OCI-LY1 (cell line): ENCODE data around the gene PLEKHM1.

Experiments used
- H2AFZ ChIP-seq: fragments of 200-600 bp; sonication (generic), shearing (Covaris generic); 2 replicates; pipeline ENCODE4 v1.6.0; 2014; ENCODE audit warnings: antibody characterized with exemption, mild to moderate bottlenecking, low read length
- H3F3A ChIP-seq: fragments of 200-600 bp; sonication (generic), shearing (Covaris generic); 2 replicates; pipeline ENCODE4 v1.6.0; 2014; ENCODE audit warnings: mild to moderate bottlenecking, antibody characterized with exemption, low read length, moderate library complexity; ENCODE audit not compliant: insufficient read depth
- H3K27ac ChIP-seq: fragments of 200-600 bp; sonication (generic); 2 replicates; pipeline ENCODE4 v1.5.1; 2014; ENCODE audit warnings: low read length, mixed run types, mild to moderate bottlenecking, low read depth; ENCODE audit not compliant: poor library complexity, severe bottlenecking
- H3K27me3 ChIP-seq: fragments of 200-600 bp; sonication (generic); 2 replicates; pipeline ENCODE4 v1.6.0; 2014; ENCODE audit warnings: antibody characterized with exemption, mild to moderate bottlenecking, low read length, moderate library complexity; ENCODE audit not compliant: insufficient read depth
- H3K36me3 ChIP-seq: fragments of 200-600 bp; sonication (generic); 2 replicates; pipeline ENCODE4 v1.6.1; 2014; ENCODE audit warnings: mild to moderate bottlenecking, antibody characterized with exemption, low read length, moderate library complexity, mixed read lengths; ENCODE audit not compliant: insufficient read depth
- H3K4me1 ChIP-seq: fragments of 200-600 bp; sonication (generic); 2 replicates; pipeline ENCODE4 v1.5.1; 2014; ENCODE audit warnings: mild to moderate bottlenecking, low read length, moderate library complexity; ENCODE audit not compliant: insufficient read depth, severe bottlenecking
- H3K4me2 ChIP-seq: fragments of 200-600 bp; sonication (generic), shearing (Covaris generic); 2 replicates; pipeline ENCODE4 v1.6.1; 2014; ENCODE audit warnings: low read length
- H3K4me3 ChIP-seq: fragments of 200-600 bp; sonication (generic); 2 replicates; pipeline ENCODE4 v1.5.1; 2014; ENCODE audit warnings: low read length, low read depth, mild to moderate bottlenecking, mixed read lengths; ENCODE audit not compliant: poor library complexity, severe bottlenecking
- H3K79me2 ChIP-seq: fragments of 200-600 bp; shearing (Covaris generic); 2 replicates; pipeline ENCODE4 v1.6.1; 2016; ENCODE audit warnings: mixed run types, low read length, mixed read lengths; ENCODE audit not compliant: insufficient read depth
- H3K9ac ChIP-seq: fragments of 200-600 bp; sonication (generic), shearing (Covaris generic); 2 replicates; pipeline ENCODE4 v1.6.1; 2014; ENCODE audit warnings: mild to moderate bottlenecking, low read length, mixed read lengths
- H3K9me2 ChIP-seq: fragments of 200-600 bp; sonication (generic), shearing (Covaris generic); 2 replicates; pipeline ENCODE4 v1.6.1; 2014; ENCODE audit warnings: low read depth, mild to moderate bottlenecking, low read length, mixed read lengths
- H3K9me3 ChIP-seq: fragments of 200-600 bp; shearing (Covaris generic); 2 replicates; pipeline ENCODE4 v1.6.1; 2014; ENCODE audit warnings: low read length, mixed read lengths
- H4K20me1 ChIP-seq: fragments of 200-600 bp; sonication (generic), shearing (Covaris generic); 2 replicates; pipeline ENCODE4 v1.6.0; 2016; ENCODE audit warnings: mild to moderate bottlenecking, low read length; ENCODE audit not compliant: insufficient read depth
- EZH2 ChIP-seq: fragments of 200-600 bp; sonication (generic), shearing (Covaris generic); IDR thresholded peaks from 2 replicates; pipeline ENCODE4 v1.8.0; 2017; ENCODE audit warnings: borderline replicate concordance, mixed run types, mild to moderate bottlenecking, antibody characterized with exemption, low read length, moderate library complexity, mixed read lengths
- TF ChIP-seq, protein P1 (sequence below): fragments of 200-600 bp; sonication (generic), shearing (Covaris generic); IDR thresholded peaks from 2 replicates; pipeline ENCODE4 v1.5.1; 2017; ENCODE audit warnings: mild to moderate bottlenecking, antibody characterized with exemption, low read length, moderate library complexity, mixed read lengths

PLEKHM1 gene

DNA sequence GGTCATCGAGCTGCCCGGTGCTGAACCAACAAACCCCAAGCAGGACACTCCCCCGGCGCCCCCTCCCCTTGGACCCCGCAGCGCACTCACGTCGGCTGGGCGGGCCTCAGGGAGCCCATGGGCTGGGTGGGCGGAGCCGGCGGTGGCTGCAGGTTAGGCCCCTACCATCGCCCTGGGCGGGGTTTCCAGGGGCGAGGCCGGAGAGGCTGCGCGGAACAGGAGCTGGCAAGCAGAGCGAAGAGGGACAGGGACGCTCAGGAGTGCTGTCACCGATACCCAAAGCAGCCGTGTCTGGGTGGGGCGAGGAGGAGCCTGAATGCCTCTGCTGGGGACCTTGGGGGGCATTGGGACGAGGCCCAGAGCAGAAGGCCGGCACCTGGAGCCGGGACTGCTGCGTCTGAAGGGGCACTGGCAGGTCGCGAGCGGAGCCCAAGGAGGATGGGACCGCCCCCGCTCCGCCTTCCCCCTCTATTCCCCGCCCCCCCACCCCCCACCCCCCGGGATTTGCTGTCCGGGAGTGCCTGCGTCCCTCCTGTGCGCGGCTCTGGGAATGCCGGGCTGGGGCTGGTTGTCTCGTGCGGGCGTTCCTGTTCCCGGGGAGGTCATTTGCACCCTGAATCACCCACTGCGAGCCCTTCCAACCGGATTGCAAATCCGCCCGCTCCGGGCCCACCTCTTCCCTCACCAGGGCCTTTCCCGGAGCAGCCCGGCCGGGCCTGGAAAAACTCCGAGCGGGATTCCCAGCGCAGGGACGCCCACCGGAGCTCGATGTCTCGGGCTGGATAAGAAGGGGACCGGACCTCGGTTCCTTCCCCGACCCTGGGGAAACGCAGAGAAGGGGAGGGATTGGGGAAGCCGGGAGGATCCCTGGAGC lies 58.8 kb downstream of the PLEKHM1 start:
- Histone ChIP-seq H2AFZ (no peak overlapping the region), H3K4me3 (peak overlapping the region; percentile 62), H3K4me2 (peak overlapping the region; percentile 96), H3K79me2 (no peaks in the 10 kb centered on the region), H3K4me1 (peaks cover 40% of the 10 kb centered on the region), H3K27me3 (no peaks in the 10 kb centered on the region), H3K27ac (no peak overlapping the region), H3K36me3 (peaks cover 10% of the 10 kb centered on the region; the same call in 1 of the 2 replicates), H4K20me1 (no peaks in the 10 kb centered on the region), H3F3A (0 out of 2 replicates have a peak, but pooled peaks cover 7% of the 10 kb centered on the region), H3K9me2 (no peaks in the 10 kb centered on the region), H3K9ac (peak overlapping the region; percentile 45; the same call in 1 of the 2 replicates), H3K9me3 (no peaks in the 10 kb centered on the region)
- no peak for TF ChIP-seq EZH2
- TF ChIP-seq, protein P1, sequence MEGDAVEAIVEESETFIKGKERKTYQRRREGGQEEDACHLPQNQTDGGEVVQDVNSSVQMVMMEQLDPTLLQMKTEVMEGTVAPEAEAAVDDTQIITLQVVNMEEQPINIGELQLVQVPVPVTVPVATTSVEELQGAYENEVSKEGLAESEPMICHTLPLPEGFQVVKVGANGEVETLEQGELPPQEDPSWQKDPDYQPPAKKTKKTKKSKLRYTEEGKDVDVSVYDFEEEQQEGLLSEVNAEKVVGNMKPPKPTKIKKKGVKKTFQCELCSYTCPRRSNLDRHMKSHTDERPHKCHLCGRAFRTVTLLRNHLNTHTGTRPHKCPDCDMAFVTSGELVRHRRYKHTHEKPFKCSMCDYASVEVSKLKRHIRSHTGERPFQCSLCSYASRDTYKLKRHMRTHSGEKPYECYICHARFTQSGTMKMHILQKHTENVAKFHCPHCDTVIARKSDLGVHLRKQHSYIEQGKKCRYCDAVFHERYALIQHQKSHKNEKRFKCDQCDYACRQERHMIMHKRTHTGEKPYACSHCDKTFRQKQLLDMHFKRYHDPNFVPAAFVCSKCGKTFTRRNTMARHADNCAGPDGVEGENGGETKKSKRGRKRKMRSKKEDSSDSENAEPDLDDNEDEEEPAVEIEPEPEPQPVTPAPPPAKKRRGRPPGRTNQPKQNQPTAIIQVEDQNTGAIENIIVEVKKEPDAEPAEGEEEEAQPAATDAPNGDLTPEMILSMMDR: no peak

- H2AFZ ChIP-seq: no peak overlapping the region; the same call in 1 of the 2 replicates
- H3K4me2 ChIP-seq: peak overlapping the region; percentile 96
- H3K4me1 ChIP-seq: peaks cover 40% of the 10 kb centered on the region
- no peaks in the 10 kb centered on the region for H3K79me2 ChIP-seq
- H3K27me3 ChIP-seq: no peaks in the 10 kb centered on the region
- peak overlapping the region; percentile 62 for H3K4me3 ChIP-seq
- no peaks in the 10 kb centered on the region for H4K20me1 ChIP-seq
- no peak overlapping the region for H3K27ac ChIP-seq
- H3K9me2 ChIP-seq: no peaks in the 10 kb centered on the region
- H3K9ac ChIP-seq: peak overlapping the region; percentile 44; the same call in 1 of the 2 replicates
- H3K36me3 ChIP-seq: peaks cover 10% of the 10 kb centered on the region; the same call in 1 of the 2 replicates
- H3K9me3 ChIP-seq: no peaks in the 10 kb centered on the region
- H3F3A ChIP-seq: 0 out of 2 replicates have a peak, but pooled peaks cover 7% of the 10 kb centered on the region
- TF ChIP-seq, protein P1: no peak
- no peak for TF ChIP-seq EZH2
Measured at GRCh38 chr17:45430738-45431530, 59.6 kb downstream of the PLEKHM1 start.

DNA sequence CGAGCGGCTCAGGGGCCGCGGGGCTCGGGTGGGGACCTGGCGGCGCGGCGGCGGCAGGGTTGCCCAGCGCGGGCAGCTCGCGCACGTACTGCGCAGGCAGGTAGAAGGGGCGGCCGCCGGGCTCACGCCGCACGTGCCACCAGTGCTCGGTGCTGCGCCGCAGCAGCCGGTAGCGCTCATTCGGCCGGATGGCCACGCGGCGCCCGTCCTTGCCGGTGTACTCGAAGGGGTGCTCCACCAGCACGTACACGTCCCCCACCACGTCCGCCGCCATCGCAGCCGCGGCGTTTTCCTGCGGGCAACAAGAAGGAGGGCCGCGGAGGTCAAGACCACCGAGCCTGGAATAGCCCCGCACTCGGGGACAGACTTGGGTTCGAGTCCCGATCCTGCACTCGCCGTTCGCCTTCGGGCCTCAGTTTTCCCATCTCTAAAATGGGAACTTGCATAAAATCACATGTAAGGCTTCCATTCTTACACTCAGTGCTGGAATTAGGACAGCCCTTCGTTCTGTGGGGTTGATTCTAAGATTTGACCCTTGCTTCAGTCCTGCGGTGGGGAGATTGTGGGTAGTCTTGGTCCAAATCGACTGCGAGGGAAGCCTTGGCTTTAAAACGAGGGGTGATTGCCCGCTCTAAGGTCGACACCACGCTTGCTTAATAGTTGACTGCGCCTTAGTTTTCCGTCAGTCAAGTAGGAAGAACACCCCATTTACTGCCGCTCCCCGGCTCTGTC lies 60.3 kb downstream of the PLEKHM1 start:
- Histone ChIP-seq H3K4me1 (peaks cover 40% of the 10 kb centered on the region), H3K9ac (peak overlapping the region; percentile 43; the same call in 1 of the 2 replicates), H3K4me3 (peak overlapping the region; percentile 62), H3K9me2 (no peaks in the 10 kb centered on the region), H3K4me2 (peak overlapping the region; percentile 96), H3K79me2 (no peaks in the 10 kb centered on the region), H3K36me3 (peaks cover 2% of the 10 kb centered on the region; the same call in 1 of the 2 replicates), H4K20me1 (no peaks in the 10 kb centered on the region), H3F3A (0 out of 2 replicates have a peak, but pooled peaks cover 7% of the 10 kb centered on the region), H2AFZ (no peak overlapping the region; the same call in 1 of the 2 replicates), H3K27me3 (no peaks in the 10 kb centered on the region), H3K9me3 (no peaks in the 10 kb centered on the region), H3K27ac (no peak overlapping the region)
- TF ChIP-seq, protein P1: no peak
- TF ChIP-seq EZH2: no peak
